RWPE2 (cell line): ENCODE measurements around the gene CDH7.

Experiments
- ATAC-seq: fragments of 200-7000 bp; cut with Tn5 transposase; 3 replicates; pipeline ENCODE4 v1.9.1; 2021; ENCODE audit warnings: low read depth
- DNase-seq: peaks from one replicate; pipeline ENCODE4 v3.0.0-alpha.2; 2020; ENCODE audit warnings: low spot score
- H3K27ac ChIP-seq: fragments of 450-650 bp; 2 replicates; pipeline ENCODE4 v1.5.1; 2017; ENCODE audit warnings: mild to moderate bottlenecking; ENCODE audit not compliant: poor library complexity, severe bottlenecking
- H3K27me3 ChIP-seq: fragments of 250-450 bp; sonication (Bioruptor Pico); 2 replicates; pipeline ENCODE4 v1.5.1; 2021; ENCODE audit warnings: mild to moderate bottlenecking, moderate library complexity; ENCODE audit not compliant: insufficient read depth, poor library complexity, severe bottlenecking
- H3K36me3 ChIP-seq: fragments of 250-450 bp; sonication (Bioruptor Pico); 2 replicates; pipeline ENCODE4 v1.5.1; 2020; ENCODE audit warnings: low read depth, mild to moderate bottlenecking, moderate library complexity
- H3K4me1 ChIP-seq: fragments of 250-450 bp; sonication (Bioruptor Pico); 2 replicates; pipeline ENCODE4 v1.5.1; 2021; ENCODE audit warnings: mild to moderate bottlenecking, moderate library complexity; ENCODE audit not compliant: insufficient read depth, poor library complexity, severe bottlenecking
- H3K4me3 ChIP-seq: fragments of 250-450 bp; sonication (Bioruptor Pico); 2 replicates; pipeline ENCODE4 v1.5.1; 2021; ENCODE audit warnings: mild to moderate bottlenecking, moderate library complexity; ENCODE audit not compliant: severe bottlenecking
- H3K9me3 ChIP-seq: fragments of 250-450 bp; sonication (Bioruptor Pico); 2 replicates; pipeline ENCODE4 v1.5.1; 2021; ENCODE audit warnings: mild to moderate bottlenecking, moderate library complexity; ENCODE audit not compliant: severe bottlenecking
- CTCF ChIP-seq: fragments of 450-650 bp; IDR thresholded peaks from one replicate; pipeline ENCODE4 v1.5.1; 2017; ENCODE audit warnings: mild to moderate bottlenecking, moderate library complexity; ENCODE audit not compliant: poor library complexity, severe bottlenecking

Gene CDH7

GRCh38 chr18:65721619-65722018 lies 29.2 kb upstream of the CDH7 start:
- Histone ChIP-seq H3K27ac (no peak overlapping the region), H3K9me3 (no peaks in the 10 kb centered on the region), H3K4me3 (no peak overlapping the region), H3K27me3 (no peaks in the 10 kb centered on the region), H3K4me1 (no peaks in the 10 kb centered on the region), H3K36me3 (no peaks in the 10 kb centered on the region)
- DNase-seq (no peak), ATAC-seq (no peak)
- no peak for TF ChIP-seq CTCF

- H3K36me3 ChIP-seq, result no peaks in the 10 kb centered on the region
- ATAC-seq (peak; percentile 63; the same call in 2 of the 3 replicates), DNase-seq (no peak)
- H3K27ac ChIP-seq, result no peak overlapping the region
- H3K27me3 ChIP-seq, result no peaks in the 10 kb centered on the region
- no peaks in the 10 kb centered on the region for H3K9me3 ChIP-seq
- no peak overlapping the region for H3K4me3 ChIP-seq
- TF ChIP-seq CTCF, result peak; percentile 56
- no peaks in the 10 kb centered on the region for H3K4me1 ChIP-seq
These were observed 25.4 kb upstream of the CDH7 start for GRCh38 chr18:65725251-65726050.

GRCh38 chr18:65735155-65735554 lies 15.7 kb upstream of the CDH7 start:
- no peaks in the 10 kb centered on the region for H3K36me3 ChIP-seq
- no peak overlapping the region for H3K27ac ChIP-seq
- no peaks in the 10 kb centered on the region for H3K4me1 ChIP-seq
- H3K4me3 ChIP-seq, result no peak overlapping the region
- no peaks in the 10 kb centered on the region for H3K9me3 ChIP-seq
- no peak for TF ChIP-seq CTCF
- DNase-seq (no peak), ATAC-seq (no peak)
- no peaks in the 10 kb centered on the region for H3K27me3 ChIP-seq

GRCh38 chr18:65737471-65737955 lies 13.3 kb upstream of the CDH7 start:
- no peak overlapping the region for H3K27ac ChIP-seq
- no peak for ATAC-seq
- no peak overlapping the region for H3K4me3 ChIP-seq
- DNase-seq, result no peak
- no peaks in the 10 kb centered on the region for H3K27me3 ChIP-seq
- TF ChIP-seq CTCF, result no peak
- no peaks in the 10 kb centered on the region for H3K4me1 ChIP-seq
- H3K36me3 ChIP-seq, result no peaks in the 10 kb centered on the region
- no peaks in the 10 kb centered on the region for H3K9me3 ChIP-seq

GRCh38 chr18:65746936-65747335 lies 3.9 kb upstream of the CDH7 start:
- no peaks in the 10 kb centered on the region for H3K36me3 ChIP-seq
- TF ChIP-seq CTCF, result no peak
- DNase-seq (no peak), ATAC-seq (no peak)
- peaks cover 30% of the 10 kb centered on the region for H3K27me3 ChIP-seq
- H3K4me3 ChIP-seq, result no peak overlapping the region
- H3K9me3 ChIP-seq, result no peaks in the 10 kb centered on the region
- H3K4me1 ChIP-seq, result no peaks in the 10 kb centered on the region
- no peak overlapping the region for H3K27ac ChIP-seq
